PC-9 (cell line): Measurements from ENCODE around the gene EIF3K.

Experiments
- CTCF ChIP-seq: fragments of 200-600 bp; sonication (generic); conservative IDR thresholded peaks from 2 replicates; pipeline ENCODE4 v1.6.1; 2017; ENCODE audit warnings: mixed run types, antibody characterized with exemption, mild to moderate bottlenecking, moderate library complexity
- EZH2 ChIP-seq: fragments of 200-600 bp; sonication (generic); IDR thresholded peaks from 2 replicates; pipeline ENCODE4 v1.8.0; 2017; ENCODE audit warnings: antibody characterized with exemption, low read depth

GRCh38 chr19:38675611-38676010 is 56.6 kb downstream of the EIF3K start:
- TF ChIP-seq CTCF = no peak
- no peak for TF ChIP-seq EZH2
